HEK293 (cell line): Measurements from ENCODE around the gene ELOVL6.

Experiments
- CTCF ChIA-PET: fragments of 350-600 bp; formaldehyde crosslinking; extraction: SDS; loops from one replicate; lab custom pipeline; 2021; ENCODE audit warnings: antibody characterized with exemption; lab: Yijun Ruan, JAX
- POLR2A ChIA-PET: fragments of 300-600 bp; formaldehyde crosslinking; extraction: SDS; loops from one replicate; lab custom pipeline; 2020; ENCODE audit warnings: antibody characterized with exemption, inconsistent platforms; lab: Yijun Ruan, JAX
- H3K27ac ChIP-seq: fragments of 200-500 bp; sonication (Bioruptor generic); 2 replicates; pipeline ENCODE4 v1.5.1; 2014; ENCODE audit warnings: low read depth, low read length, control low read depth, inconsistent platforms; ENCODE audit errors: extremely low read depth
- H3K36me3 ChIP-seq, 2 experiments: fragments of 200-500 bp in 1 of 2; sonication (Bioruptor generic) in 1 of 2; 1 replicate in 1 of 2; 2 replicates in 1 of 2; pipeline ENCODE4 v1.5.1; 2014 to 2017; ENCODE audit warnings: inconsistent platforms in 2 of 2, low read length in 2 of 2; ENCODE audit not compliant: control insufficient read depth in 2 of 2, insufficient read depth in 1 of 2
- H3K4me1 ChIP-seq: fragments of 200-500 bp; sonication (Bioruptor generic); 2 replicates; pipeline ENCODE4 v1.5.1; 2014; ENCODE audit warnings: mild to moderate bottlenecking, low read length, inconsistent platforms; ENCODE audit not compliant: control insufficient read depth, insufficient read depth
- H3K4me3 ChIP-seq: 2 replicates; pipeline ENCODE4 v1.5.1; 2011; ENCODE audit warnings: low read depth, mild to moderate bottlenecking, control low read depth, low read length, moderate library complexity
- H3K9me3 ChIP-seq: fragments of 200-500 bp; sonication (Bioruptor generic); 2 replicates; pipeline ENCODE4 v1.5.1; 2014; ENCODE audit warnings: low read depth, low read length, inconsistent platforms; ENCODE audit not compliant: control insufficient read depth, insufficient read depth
- AEBP2 ChIP-seq: fragments of 450-650 bp; formaldehyde crosslinking; IDR thresholded peaks from 2 replicates; pipeline ENCODE4 v1.5.1; 2016; ENCODE audit warnings: missing biosample characterization, missing genetic modification characterization, borderline replicate concordance
- FEZF1 ChIP-seq: fragments of 450-650 bp; formaldehyde crosslinking; IDR thresholded peaks from 2 replicates; pipeline ENCODE4 v1.5.1; 2016; ENCODE audit warnings: missing biosample characterization, missing genetic modification characterization
- PRDM1 ChIP-seq: fragments of 450-650 bp; formaldehyde crosslinking; IDR thresholded peaks from 2 replicates; pipeline ENCODE4; 2016; ENCODE audit warnings: missing biosample characterization, missing genetic modification characterization
- PRDM2 ChIP-seq: fragments of 450-650 bp; formaldehyde crosslinking; IDR thresholded peaks from 2 replicates; pipeline ENCODE4 v1.5.1; 2016; ENCODE audit warnings: missing biosample characterization, missing genetic modification characterization, borderline replicate concordance
- REST ChIP-seq: fragments of 450-650 bp; formaldehyde crosslinking; IDR thresholded peaks from 2 replicates; pipeline ENCODE4 v1.5.1; 2016; ENCODE audit warnings: missing biosample characterization, missing genetic modification characterization
- WT1 ChIP-seq: fragments of 450-650 bp; formaldehyde crosslinking; IDR thresholded peaks from 2 replicates; pipeline ENCODE4 v1.5.1; 2016; ENCODE audit warnings: missing biosample characterization, missing genetic modification characterization
- ZBTB6 ChIP-seq: fragments of 450-650 bp; formaldehyde crosslinking; IDR thresholded peaks from 2 replicates; pipeline ENCODE4 v1.5.1; 2017; ENCODE audit warnings: missing biosample characterization, missing genetic modification characterization
- ZBTB8A ChIP-seq: fragments of 450-650 bp; formaldehyde crosslinking; IDR thresholded peaks from 2 replicates; pipeline ENCODE4 v1.5.1; 2016; ENCODE audit warnings: missing biosample characterization, missing genetic modification characterization
- ZEB2 ChIP-seq: fragments of 450-650 bp; formaldehyde crosslinking; IDR thresholded peaks from 2 replicates; pipeline ENCODE4 v1.5.1; 2016; ENCODE audit warnings: missing biosample characterization, missing genetic modification characterization
- ZIC2 ChIP-seq: fragments of 450-650 bp; formaldehyde crosslinking; IDR thresholded peaks from 2 replicates; pipeline ENCODE4 v1.5.1; 2016; ENCODE audit warnings: missing biosample characterization, missing genetic modification characterization
- ZNF175 ChIP-seq: fragments of 450-650 bp; formaldehyde crosslinking; IDR thresholded peaks from 2 replicates; pipeline ENCODE4 v1.5.1; 2016; ENCODE audit warnings: missing biosample characterization, missing genetic modification characterization
- ZNF26 ChIP-seq: fragments of 450-650 bp; formaldehyde crosslinking; IDR thresholded peaks from 2 replicates; pipeline ENCODE4 v1.5.1; 2016; ENCODE audit warnings: missing biosample characterization, missing genetic modification characterization
- ZNF280D ChIP-seq: fragments of 450-650 bp; formaldehyde crosslinking; IDR thresholded peaks from 2 replicates; pipeline ENCODE4 v1.5.1; 2016; ENCODE audit warnings: missing biosample characterization, missing genetic modification characterization
- ZNF677 ChIP-seq: fragments of 450-650 bp; IDR thresholded peaks from 2 replicates; pipeline ENCODE4 v1.5.0; 2018; ENCODE audit warnings: missing biosample characterization, mild to moderate bottlenecking, missing genetic modification characterization, moderate library complexity
- ZNF704 ChIP-seq: fragments of 450-650 bp; formaldehyde crosslinking; IDR thresholded peaks from 2 replicates; pipeline ENCODE4 v1.5.1; 2016; ENCODE audit warnings: missing biosample characterization, missing genetic modification characterization
- ZXDB ChIP-seq: fragments of 450-650 bp; formaldehyde crosslinking; IDR thresholded peaks from 2 replicates; pipeline ENCODE4 v1.5.1; 2016; ENCODE audit warnings: missing biosample characterization, missing genetic modification characterization

ELOVL6 gene

GRCh38 chr4:110009550-110009949, 188.9 kb downstream of the ELOVL6 start:
- Histone ChIP-seq H3K36me3 (no peaks in the 10 kb centered on the region), H3K27ac (no peak overlapping the region), H3K4me3 (no peak overlapping the region), H3K4me1 (no peaks in the 10 kb centered on the region), H3K9me3 (no peaks in the 10 kb centered on the region)
- POLR2A ChIA-PET: no interaction called here
- CTCF ChIA-PET: interaction anchor here (0.6 to 2.1 kb wide), 7 partner anchors 120 to 506 kb away, joined by 3 to 10 read pairs (median 3); no protein-coding TSS in a partner anchor
- TF ChIP-seq FEZF1 (0 out of 2 replicates have a peak, but pooled peaks have one; percentile 38), ZNF280D (tag by site-specific recombination) (no peak), PRDM2 (tag by site-specific recombination) (no peak), ZIC2 (tag by site-specific recombination) (peak; percentile 29; the same call in 1 of the 2 replicates), WT1 (tag by site-specific recombination) (no peak), AEBP2 (tag by site-specific recombination) (no peak), ZEB2 (no peak), ZXDB (tag by site-specific recombination) (no peak), ZNF677 (tag by site-specific recombination) (no peak), ZNF704 (no peak)

GRCh38 chr4:110008540-110008939, 189.9 kb downstream of the ELOVL6 start:
- Histone ChIP-seq H3K4me3 (no peak overlapping the region), H3K4me1 (no peaks in the 10 kb centered on the region), H3K27ac (no peak overlapping the region), H3K9me3 (no peaks in the 10 kb centered on the region), H3K36me3 (no peaks in the 10 kb centered on the region)
- POLR2A ChIA-PET: no interaction called here
- no peak for TF ChIP-seq PRDM1
- TF ChIP-seq REST (tag by site-specific recombination): no peak
- TF ChIP-seq ZNF175: no peak
- no peak for TF ChIP-seq ZBTB6 (tag by site-specific recombination)
- TF ChIP-seq ZNF26 (tag by site-specific recombination): no peak
- no peak for TF ChIP-seq ZBTB8A (tag by site-specific recombination)
- CTCF ChIA-PET: interaction anchor here (1.3 to 1.7 kb wide), 4 partner anchors 335 to 508 kb away, joined by 3 to 5 read pairs (median 4); no protein-coding TSS in a partner anchor
